Measurements from ENCODE around the gene INVS.

The INVS gene

GRCh38 chr9:100307080-100307479 is 208.0 kb downstream of the INVS start:
- TF ChIP-seq EP300 (IDR thresholded peaks at IDR 0.05; ENCODE audit: borderline replicate concordance), result no peak
- TF ChIP-seq RAD21 (IDR thresholded peaks at IDR 0.05; ENCODE audit: low read depth), result no peak
- TF ChIP-seq, protein P1, sequence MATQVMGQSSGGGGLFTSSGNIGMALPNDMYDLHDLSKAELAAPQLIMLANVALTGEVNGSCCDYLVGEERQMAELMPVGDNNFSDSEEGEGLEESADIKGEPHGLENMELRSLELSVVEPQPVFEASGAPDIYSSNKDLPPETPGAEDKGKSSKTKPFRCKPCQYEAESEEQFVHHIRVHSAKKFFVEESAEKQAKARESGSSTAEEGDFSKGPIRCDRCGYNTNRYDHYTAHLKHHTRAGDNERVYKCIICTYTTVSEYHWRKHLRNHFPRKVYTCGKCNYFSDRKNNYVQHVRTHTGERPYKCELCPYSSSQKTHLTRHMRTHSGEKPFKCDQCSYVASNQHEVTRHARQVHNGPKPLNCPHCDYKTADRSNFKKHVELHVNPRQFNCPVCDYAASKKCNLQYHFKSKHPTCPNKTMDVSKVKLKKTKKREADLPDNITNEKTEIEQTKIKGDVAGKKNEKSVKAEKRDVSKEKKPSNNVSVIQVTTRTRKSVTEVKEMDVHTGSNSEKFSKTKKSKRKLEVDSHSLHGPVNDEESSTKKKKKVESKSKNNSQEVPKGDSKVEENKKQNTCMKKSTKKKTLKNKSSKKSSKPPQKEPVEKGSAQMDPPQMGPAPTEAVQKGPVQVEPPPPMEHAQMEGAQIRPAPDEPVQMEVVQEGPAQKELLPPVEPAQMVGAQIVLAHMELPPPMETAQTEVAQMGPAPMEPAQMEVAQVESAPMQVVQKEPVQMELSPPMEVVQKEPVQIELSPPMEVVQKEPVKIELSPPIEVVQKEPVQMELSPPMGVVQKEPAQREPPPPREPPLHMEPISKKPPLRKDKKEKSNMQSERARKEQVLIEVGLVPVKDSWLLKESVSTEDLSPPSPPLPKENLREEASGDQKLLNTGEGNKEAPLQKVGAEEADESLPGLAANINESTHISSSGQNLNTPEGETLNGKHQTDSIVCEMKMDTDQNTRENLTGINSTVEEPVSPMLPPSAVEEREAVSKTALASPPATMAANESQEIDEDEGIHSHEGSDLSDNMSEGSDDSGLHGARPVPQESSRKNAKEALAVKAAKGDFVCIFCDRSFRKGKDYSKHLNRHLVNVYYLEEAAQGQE (IDR thresholded peaks at IDR 0.05; ENCODE audit: low read depth), result no peak
- TF ChIP-seq, protein P2, sequence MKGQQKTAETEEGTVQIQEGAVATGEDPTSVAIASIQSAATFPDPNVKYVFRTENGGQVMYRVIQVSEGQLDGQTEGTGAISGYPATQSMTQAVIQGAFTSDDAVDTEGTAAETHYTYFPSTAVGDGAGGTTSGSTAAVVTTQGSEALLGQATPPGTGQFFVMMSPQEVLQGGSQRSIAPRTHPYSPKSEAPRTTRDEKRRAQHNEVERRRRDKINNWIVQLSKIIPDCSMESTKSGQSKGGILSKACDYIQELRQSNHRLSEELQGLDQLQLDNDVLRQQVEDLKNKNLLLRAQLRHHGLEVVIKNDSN (IDR thresholded peaks at IDR 0.05), result no peak
- TF ChIP-seq ZBTB7A (IDR thresholded peaks at IDR 0.05; ENCODE audit: low read depth), result no peak
- no peak for TF ChIP-seq TAF1 (IDR thresholded peaks at IDR 0.05; ENCODE audit: low read depth)

DNA sequence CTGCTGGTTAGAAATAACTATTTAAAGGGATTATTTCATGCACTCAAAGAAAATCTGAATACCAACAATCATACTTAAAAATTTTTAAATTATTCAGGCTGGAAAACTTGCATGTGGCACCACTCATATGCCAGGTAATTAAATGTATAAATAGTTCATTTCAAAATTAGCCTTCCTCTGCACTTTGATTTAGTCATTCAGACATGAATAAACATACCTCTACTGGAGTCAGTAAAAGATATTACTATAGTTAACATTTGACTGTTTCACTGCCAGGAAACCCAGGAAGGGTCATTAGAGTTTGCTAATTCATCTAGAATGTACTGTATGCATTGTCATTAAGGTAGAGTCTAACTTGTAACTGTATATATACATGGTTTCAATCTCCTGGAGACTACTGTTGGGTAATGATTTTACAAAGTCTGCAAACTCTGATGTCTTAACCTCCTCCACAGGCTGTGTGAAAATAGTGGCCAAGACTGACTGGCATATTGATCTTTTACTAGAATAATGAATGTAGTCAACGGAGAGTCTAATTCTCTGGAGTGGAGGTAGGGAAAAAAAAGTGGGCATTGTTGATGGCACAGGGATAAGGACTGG is 210.0 kb downstream of the INVS start:
- TF ChIP-seq CEBPB (IDR thresholded peaks at IDR 0.05), result no peak
- TF ChIP-seq, protein P3, sequence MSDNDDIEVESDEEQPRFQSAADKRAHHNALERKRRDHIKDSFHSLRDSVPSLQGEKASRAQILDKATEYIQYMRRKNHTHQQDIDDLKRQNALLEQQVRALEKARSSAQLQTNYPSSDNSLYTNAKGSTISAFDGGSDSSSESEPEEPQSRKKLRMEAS (IDR thresholded peaks at IDR 0.05), result no peak
- TF ChIP-seq TCF12 (IDR thresholded peaks at IDR 0.05; ENCODE audit: low read depth), result no peak
- TF ChIP-seq, protein P2 (IDR thresholded peaks at IDR 0.05), result no peak
- TF ChIP-seq, protein P1 (IDR thresholded peaks at IDR 0.05; ENCODE audit: low read depth), result no peak
- TF ChIP-seq ZBTB7A (IDR thresholded peaks at IDR 0.05; ENCODE audit: low read depth), result no peak
- TF ChIP-seq FOXM1 (IDR thresholded peaks at IDR 0.05; ENCODE audit: borderline replicate concordance, low read depth), result no peak
- no peak for TF ChIP-seq TEAD4 (IDR thresholded peaks at IDR 0.05)
- TF ChIP-seq TAF1 (IDR thresholded peaks at IDR 0.05; ENCODE audit: low read depth), result no peak
- TF ChIP-seq EGR1 (IDR thresholded peaks at IDR 0.05), result no peak
- TF ChIP-seq RAD21 (IDR thresholded peaks at IDR 0.05; ENCODE audit: low read depth), result no peak
- no peak for TF ChIP-seq EP300 (IDR thresholded peaks at IDR 0.05; ENCODE audit: borderline replicate concordance)
- TF ChIP-seq YY1 (IDR thresholded peaks at IDR 0.05; ENCODE audit: low read depth), result no peak
- no peak for TF ChIP-seq NFIC (IDR thresholded peaks at IDR 0.05)
- TF ChIP-seq CREB1 (IDR thresholded peaks at IDR 0.05; ENCODE audit: low read depth), result no peak

- TF ChIP-seq, protein P2 (IDR thresholded peaks at IDR 0.05), result no peak
- TF ChIP-seq EP300 (IDR thresholded peaks at IDR 0.05; ENCODE audit: borderline replicate concordance) (no peak), TCF12 (IDR thresholded peaks at IDR 0.05; ENCODE audit: low read depth) (no peak), EGR1 (IDR thresholded peaks at IDR 0.05) (no peak), FOXM1 (IDR thresholded peaks at IDR 0.05; ENCODE audit: borderline replicate concordance, low read depth) (no peak), CREB1 (IDR thresholded peaks at IDR 0.05; ENCODE audit: low read depth) (no peak), NFIC (IDR thresholded peaks at IDR 0.05) (no peak), YY1 (IDR thresholded peaks at IDR 0.05; ENCODE audit: low read depth) (no peak), CEBPB (IDR thresholded peaks at IDR 0.05) (no peak), RAD21 (IDR thresholded peaks at IDR 0.05; ENCODE audit: low read depth) (no peak), TAF1 (IDR thresholded peaks at IDR 0.05; ENCODE audit: low read depth) (no peak), ZBTB7A (IDR thresholded peaks at IDR 0.05; ENCODE audit: low read depth) (no peak), TEAD4 (IDR thresholded peaks at IDR 0.05) (no peak)
- TF ChIP-seq, protein P3 (IDR thresholded peaks at IDR 0.05), result no peak
- TF ChIP-seq, protein P1 (IDR thresholded peaks at IDR 0.05; ENCODE audit: low read depth), result no peak
These were observed 210.9 kb downstream of the INVS start for GRCh38 chr9:100309992-100310391.

- no peak for TF ChIP-seq TEAD4 (IDR thresholded peaks at IDR 0.05)
- no peak for TF ChIP-seq RAD21 (IDR thresholded peaks at IDR 0.05; ENCODE audit: low read depth)
- TF ChIP-seq CREB1 (IDR thresholded peaks at IDR 0.05; ENCODE audit: low read depth), result no peak
- no peak for TF ChIP-seq FOXM1 (IDR thresholded peaks at IDR 0.05; ENCODE audit: borderline replicate concordance, low read depth)
- TF ChIP-seq, protein P2 (IDR thresholded peaks at IDR 0.05), result no peak
- no peak for TF ChIP-seq CEBPB (IDR thresholded peaks at IDR 0.05)
- TF ChIP-seq EP300 (IDR thresholded peaks at IDR 0.05; ENCODE audit: borderline replicate concordance), result no peak
- TF ChIP-seq YY1 (IDR thresholded peaks at IDR 0.05; ENCODE audit: low read depth), result no peak
- no peak for TF ChIP-seq EGR1 (IDR thresholded peaks at IDR 0.05)
- TF ChIP-seq, protein P1 (IDR thresholded peaks at IDR 0.05; ENCODE audit: low read depth), result no peak
These were observed 216.5 kb downstream of the INVS start for GRCh38 chr9:100315561-100315960.

All from Ishikawa (cell line).